Neuronal stem cell (in vitro differentiated cells): ENCODE measurements around the gene HARBI1.

ENCODE experiments used
- DNase-seq: peaks from one replicate; pipeline ENCODE4 v3.0.0-alpha.2; 2013; ENCODE audit warnings: low spot score
- H2AFZ ChIP-seq: one replicate; pipeline ENCODE4 v1.6.1; 2013; ENCODE audit warnings: mild to moderate bottlenecking, low read length, inconsistent platforms
- H2AK5ac ChIP-seq: 2 replicates; pipeline ENCODE4 v1.6.1; 2013; ENCODE audit warnings: low read depth, mild to moderate bottlenecking, inconsistent platforms, low read length, moderate library complexity, mixed read lengths
- H2BK120ac ChIP-seq: 2 replicates; pipeline ENCODE4 v1.6.1; 2013; ENCODE audit warnings: low read depth, mild to moderate bottlenecking, inconsistent platforms, low read length, moderate library complexity, mixed read lengths
- H2BK12ac ChIP-seq: one replicate; pipeline ENCODE4 v1.6.1; 2013; ENCODE audit warnings: low read length, inconsistent platforms
- H2BK15ac ChIP-seq: 2 replicates; pipeline ENCODE4 v1.6.1; 2013; ENCODE audit warnings: mild to moderate bottlenecking, low read length, inconsistent platforms, mixed read lengths
- H2BK5ac ChIP-seq: one replicate; pipeline ENCODE4 v1.6.1; 2013; ENCODE audit warnings: inconsistent platforms, mild to moderate bottlenecking, low read length, moderate library complexity
- H3K14ac ChIP-seq: one replicate; pipeline ENCODE4 v1.6.1; 2013; ENCODE audit warnings: low read length, inconsistent platforms
- H3K18ac ChIP-seq: 2 replicates; pipeline ENCODE4 v1.6.1; 2013; ENCODE audit warnings: low read length, inconsistent platforms
- H3K23ac ChIP-seq: 2 replicates; pipeline ENCODE4 v1.6.1; 2013; ENCODE audit warnings: low read depth, mild to moderate bottlenecking, mixed read lengths, low read length, inconsistent platforms; ENCODE audit not compliant: poor library complexity
- H3K27ac ChIP-seq: replicated peaks from 3 replicates; pipeline ENCODE4 v1.5.1; 2013; ENCODE audit warnings: low read length, inconsistent platforms
- H3K27me3 ChIP-seq, 3 experiments: 2 replicates each; pipeline ENCODE4 v1.6.1; 2013; ENCODE audit warnings: low read length in 3 of 3, mild to moderate bottlenecking in 2 of 3, inconsistent platforms in 1 of 3, low read depth in 1 of 3, mixed read lengths in 1 of 3, moderate library complexity in 1 of 3; ENCODE audit not compliant: control insufficient read depth in 3 of 3, insufficient read depth in 3 of 3
- H3K36me3 ChIP-seq, 2 donors: replicated peaks in 1 of 2; 2 replicates each; pipeline ENCODE4 v1.6.1; 2013; ENCODE audit warnings: low read length in 2 of 2; ENCODE audit not compliant: control insufficient read depth in 2 of 2, insufficient read depth in 2 of 2
- H3K4ac ChIP-seq: 2 replicates; pipeline ENCODE4 v1.6.1; 2013; ENCODE audit warnings: inconsistent platforms, mild to moderate bottlenecking, low read length, moderate library complexity
- H3K4me1 ChIP-seq, 2 donors: 1 replicate in 1 of 2; 2 replicates in 1 of 2; pipeline ENCODE4 v1.6.1; 2013; ENCODE audit warnings: low read length in 2 of 2, low read depth in 1 of 2; ENCODE audit not compliant: control insufficient read depth in 2 of 2, insufficient read depth in 1 of 2
- H3K4me2 ChIP-seq: one replicate; pipeline ENCODE4 v1.6.1; 2013; ENCODE audit warnings: mild to moderate bottlenecking, low read length, inconsistent platforms; ENCODE audit not compliant: insufficient read depth, poor library complexity, severe bottlenecking
- H3K4me3 ChIP-seq, 2 donors: 2 replicates each; pipeline ENCODE4 v1.5.1; 2013; ENCODE audit warnings: low read length in 2 of 2, mild to moderate bottlenecking in 2 of 2, inconsistent platforms in 1 of 2, moderate library complexity in 1 of 2
- H3K79me1 ChIP-seq: one replicate; pipeline ENCODE4 v1.6.1; 2013; ENCODE audit warnings: low read depth, mild to moderate bottlenecking, inconsistent platforms, low read length, moderate library complexity
- H3K9ac ChIP-seq: one replicate; pipeline ENCODE4 v1.6.1; 2013; ENCODE audit warnings: mild to moderate bottlenecking, low read depth, low read length, inconsistent platforms; ENCODE audit not compliant: poor library complexity
- H3K9me3 ChIP-seq, 2 donors: replicated peaks in 1 of 2; 2 replicates each; pipeline versions ENCODE3 to v1.6.1; 2013; ENCODE audit warnings: low read length in 2 of 2, mild to moderate bottlenecking in 2 of 2, inconsistent platforms in 1 of 2, low read depth in 1 of 2, mixed read lengths in 1 of 2, moderate library complexity in 1 of 2; ENCODE audit not compliant: control insufficient read depth in 2 of 2, insufficient read depth in 1 of 2
- H4K8ac ChIP-seq: one replicate; pipeline ENCODE4 v1.6.1; 2013; ENCODE audit warnings: low read depth, mild to moderate bottlenecking, inconsistent platforms, low read length, moderate library complexity
- H4K91ac ChIP-seq: one replicate; pipeline ENCODE4 v1.6.1; 2013; ENCODE audit warnings: low read length, low read depth, mild to moderate bottlenecking, inconsistent platforms; ENCODE audit not compliant: poor library complexity
- WGBS, 2 donors: extraction: QIAGEN DNeasy Blood & Tissue Kit; methylation state at CpG; one replicate each; pipeline ENCODE4 v1.1.7; 2013; ENCODE audit warnings: missing lambda C conversion rate in 2 of 2, mixed read lengths in 1 of 2; ENCODE audit not compliant: insufficient read length in 2 of 2, insufficient replicate concordance in 1 of 2; ENCODE audit errors: extremely low coverage in 2 of 2; 5-methylcytosine and 5-hydroxymethylcytosine counted together

HARBI1 gene

DNA sequence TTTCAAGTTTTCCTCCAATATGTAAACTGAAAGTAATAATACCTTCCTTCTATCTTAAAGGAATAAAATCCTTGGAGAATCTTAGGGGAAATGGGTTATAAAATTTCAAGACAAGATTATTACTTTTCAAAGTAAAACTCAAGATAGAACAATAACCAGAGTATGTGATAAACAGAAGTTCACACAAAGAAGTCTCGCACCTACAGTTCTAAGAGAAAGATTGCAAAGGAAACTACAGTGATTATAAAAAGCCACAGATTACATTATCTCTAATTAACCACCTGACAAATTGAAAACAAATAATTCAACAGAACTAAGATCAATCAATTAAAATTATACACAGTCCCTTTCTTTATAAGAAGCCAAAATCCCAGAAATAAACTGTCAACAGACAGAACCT, 57.2 kb downstream of the HARBI1 start:
- no peaks in the 10 kb centered on the region for H3K9me3 ChIP-seq
- no peak overlapping the region for H4K91ac ChIP-seq
- no peak overlapping the region for H3K18ac ChIP-seq
- H3K27me3 ChIP-seq = no peaks in the 10 kb centered on the region
- H2AK5ac ChIP-seq = no peak overlapping the region
- H2BK15ac ChIP-seq = no peak overlapping the region
- H2BK5ac ChIP-seq = no peak overlapping the region
- H2BK120ac ChIP-seq = no peak overlapping the region
- H3K14ac ChIP-seq = no peak overlapping the region
- no peaks in the 10 kb centered on the region for H3K36me3 ChIP-seq
- peaks cover 1% of the 10 kb centered on the region in 2 donors for H3K4me1 ChIP-seq
- peaks cover 3% of the 10 kb centered on the region for H3K79me1 ChIP-seq
- H2AFZ ChIP-seq = no peak overlapping the region
- no peak overlapping the region for H3K23ac ChIP-seq
- WGBS, 2 donors = no CpG with 5 or more reads among the region's 1 CpG
- DNase-seq = no peak
- no peak overlapping the region for H3K4ac ChIP-seq
- H2BK12ac ChIP-seq = no peak overlapping the region
- no peak overlapping the region for H3K27ac ChIP-seq
- H3K4me3 ChIP-seq = no peak overlapping the region
- no peak overlapping the region for H3K4me2 ChIP-seq
- H4K8ac ChIP-seq = no peak overlapping the region
- H3K9ac ChIP-seq = no peak overlapping the region

DNA sequence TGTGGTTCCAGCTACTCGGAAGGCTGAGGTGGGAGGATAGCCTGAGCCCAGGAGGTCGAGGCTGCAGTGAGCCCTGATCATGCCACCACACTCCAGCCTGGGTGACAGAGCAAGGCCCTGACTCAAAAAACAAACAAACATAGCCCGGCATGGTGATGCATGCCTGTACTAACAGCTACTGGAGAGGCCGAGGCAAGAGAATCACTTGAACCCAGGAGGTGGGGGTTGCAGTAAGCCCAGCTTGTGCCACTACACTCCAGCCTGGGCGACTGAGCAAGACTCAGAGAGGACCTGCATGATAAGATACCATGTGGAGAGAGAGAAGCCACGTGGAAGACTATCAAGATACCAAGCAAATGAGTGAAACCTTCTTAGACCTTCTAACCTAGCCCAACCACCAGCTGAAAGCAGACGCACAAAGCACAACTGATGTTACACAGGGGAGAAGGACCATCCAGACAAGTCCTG, 59.3 kb downstream of the HARBI1 start:
- no peaks in the 10 kb centered on the region for H3K27me3 ChIP-seq
- no peak overlapping the region for H4K8ac ChIP-seq
- H3K4me2 ChIP-seq = no peak overlapping the region
- no peak overlapping the region for H2BK5ac ChIP-seq
- no peak overlapping the region for H3K27ac ChIP-seq
- peaks cover 0 to 2% of the 10 kb centered on the region in 2 donors for H3K9me3 ChIP-seq
- no peak overlapping the region for H3K23ac ChIP-seq
- H3K18ac ChIP-seq = no peak overlapping the region
- no peak overlapping the region for H3K14ac ChIP-seq
- H3K9ac ChIP-seq = no peak overlapping the region
- no peak overlapping the region for H2BK15ac ChIP-seq
- WGBS, 2 donors = no CpG with 5 or more reads among the region's 7 CpGs
- H2BK120ac ChIP-seq = no peak overlapping the region
- H3K79me1 ChIP-seq = peaks cover 3% of the 10 kb centered on the region
- H4K91ac ChIP-seq = no peak overlapping the region
- H3K4me1 ChIP-seq = peaks cover 3 to 5% of the 10 kb centered on the region in 2 donors
- H2AFZ ChIP-seq = no peak overlapping the region
- no peaks in the 10 kb centered on the region for H3K36me3 ChIP-seq
- DNase-seq = no peak
- H2AK5ac ChIP-seq = no peak overlapping the region
- H3K4ac ChIP-seq = no peak overlapping the region
- H2BK12ac ChIP-seq = no peak overlapping the region
- H3K4me3 ChIP-seq = peak overlapping the region in 1 of 2 donors; percentile 51

DNA sequence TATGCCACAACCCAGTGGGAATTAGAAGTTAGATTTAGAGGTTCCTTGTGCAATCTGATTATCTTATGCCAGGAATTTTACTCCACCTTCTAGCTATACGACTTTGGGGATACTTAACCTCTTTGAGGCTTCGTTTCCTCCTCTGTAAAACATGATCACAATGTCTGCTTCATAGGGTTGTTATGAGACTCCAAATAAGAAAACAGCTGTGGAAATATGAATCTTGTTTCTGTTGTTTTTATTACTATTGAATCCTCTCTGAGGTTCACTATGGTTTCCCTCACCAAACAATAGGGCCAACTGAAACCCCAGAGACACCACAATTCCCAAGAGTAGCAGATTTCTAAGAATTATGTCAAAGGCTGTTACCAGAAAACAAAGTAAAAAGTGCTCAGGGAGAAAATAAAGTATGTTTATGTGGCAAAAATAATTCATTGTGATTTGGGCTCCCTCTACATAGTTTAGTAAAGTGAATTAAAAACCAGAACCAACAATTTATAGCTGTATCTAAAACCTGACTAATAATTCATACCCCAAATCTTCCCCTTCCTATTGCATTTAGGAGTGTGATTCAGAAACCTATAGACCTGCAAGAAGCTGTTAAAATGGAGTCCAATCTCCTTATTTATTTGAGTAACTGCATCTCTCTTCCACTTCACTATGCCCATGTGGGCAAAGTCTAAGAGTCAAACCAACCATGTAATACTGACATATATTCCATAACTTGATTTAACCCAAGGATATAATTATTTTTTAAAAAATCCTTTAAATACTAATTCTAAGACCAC, 61.6 kb downstream of the HARBI1 start:
- WGBS, 2 donors = no CpG with 5 or more reads among the region's 2 CpGs
- Histone ChIP-seq H3K36me3 (no peaks in the 10 kb centered on the region), H3K79me1 (peaks cover 3% of the 10 kb centered on the region), H4K8ac (no peak overlapping the region), H3K27me3 (no peaks in the 10 kb centered on the region), H2BK120ac (no peak overlapping the region), H2BK15ac (no peak overlapping the region), H3K14ac (no peak overlapping the region), H3K4me2 (no peak overlapping the region), H3K27ac (no peak overlapping the region), H4K91ac (no peak overlapping the region), H2AK5ac (no peak overlapping the region), H3K4ac (no peak overlapping the region), H3K9ac (no peak overlapping the region), H3K23ac (no peak overlapping the region), H2AFZ (no peak overlapping the region), H3K4me3 (no peak overlapping the region), H2BK12ac (no peak overlapping the region), H3K18ac (no peak overlapping the region), H2BK5ac (no peak overlapping the region), H3K9me3 (peaks cover 0 to 2% of the 10 kb centered on the region in 2 donors), H3K4me1 (peaks cover 3 to 5% of the 10 kb centered on the region in 2 donors)
- no peak for DNase-seq

DNA sequence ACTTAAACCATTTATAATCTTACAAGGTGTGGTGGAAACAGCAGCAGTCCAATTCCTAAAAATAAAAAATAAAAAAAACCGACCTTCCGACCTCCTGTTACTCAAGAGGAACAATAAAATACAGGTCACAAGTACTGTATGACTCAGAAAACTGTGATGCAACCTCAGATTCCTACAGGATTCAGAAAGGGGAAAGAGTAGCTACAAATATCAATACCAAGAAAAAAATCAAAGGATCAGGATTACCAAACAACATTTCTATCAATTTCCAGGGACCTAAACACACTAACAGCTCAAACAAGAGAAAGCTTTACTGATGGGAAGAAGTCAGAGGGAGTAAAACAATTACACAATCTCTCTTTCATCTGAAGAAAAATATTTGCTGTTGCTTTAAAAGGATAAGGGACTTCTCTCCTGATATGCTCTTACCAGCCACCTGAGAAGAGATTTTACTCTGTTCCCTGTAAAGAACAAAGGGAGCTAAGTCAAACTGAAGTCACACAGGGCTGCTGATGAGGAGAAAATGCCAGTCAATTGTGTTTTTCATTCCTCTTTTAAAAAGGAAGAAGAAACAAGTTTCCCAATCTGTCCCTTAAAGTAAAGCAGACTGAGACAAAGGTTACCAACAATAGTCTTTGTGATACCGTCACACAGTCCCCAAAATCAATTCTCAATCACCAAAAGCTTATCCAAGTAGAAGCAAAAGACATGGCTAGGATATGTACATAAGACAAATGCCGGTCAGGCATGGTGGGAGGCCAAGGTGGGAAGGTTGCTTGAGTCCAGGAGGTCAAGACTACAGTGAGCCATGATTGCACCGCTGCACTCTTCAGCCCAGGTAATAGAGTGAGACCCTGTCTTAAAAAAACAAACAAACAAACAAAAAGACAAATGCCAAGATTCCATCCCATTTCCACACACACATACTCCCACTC, 62.5 kb downstream of the HARBI1 start:
- Histone ChIP-seq H3K79me1 (peaks cover 3% of the 10 kb centered on the region), H2BK15ac (no peak overlapping the region), H4K91ac (no peak overlapping the region), H3K14ac (no peak overlapping the region), H3K9me3 (peaks cover 0 to 2% of the 10 kb centered on the region in 2 donors), H3K18ac (no peak overlapping the region), H3K9ac (no peak overlapping the region), H2BK5ac (no peak overlapping the region), H3K4me2 (no peak overlapping the region), H3K4ac (no peak overlapping the region), H4K8ac (no peak overlapping the region), H3K36me3 (no peaks in the 10 kb centered on the region), H3K4me1 (peaks cover 3 to 5% of the 10 kb centered on the region in 2 donors), H2BK120ac (no peak overlapping the region), H2AK5ac (no peak overlapping the region), H2AFZ (no peak overlapping the region), H3K27me3 (no peaks in the 10 kb centered on the region), H2BK12ac (no peak overlapping the region), H3K4me3 (no peak overlapping the region), H3K23ac (no peak overlapping the region), H3K27ac (no peak overlapping the region)
- DNase-seq = no peak
- WGBS, 2 donors = no CpG with 5 or more reads among the region's 5 CpGs
